Measurements from ENCODE around the gene PRPF4. TPM values are rescaled to one million over a fixed set of nuclear protein-coding genes. Genes with fewer than 3 reads are reported as not detected.

PRPF4 gene
- total and polyA plus RNA-seq, 2 donors (not counting 3 experiments of a cell fraction or from before 2014, with no cell fraction given) = 12.9 to 25.8 TPM

- Histone ChIP-seq H3K27ac (ENCODE audit: insufficient read depth, low read depth, low read length) (no peak overlapping the region), H4K20me1 (replicated peaks; ENCODE audit: control insufficient read depth, extremely low read depth, insufficient read depth, low read length) (no peaks in the 10 kb centered on the region), H3K9me3 (replicated peaks; ENCODE audit: control insufficient read depth, insufficient read depth, low read length) (no peaks in the 10 kb centered on the region), H3K79me2 (ENCODE audit: control insufficient read depth, insufficient read depth, low read length) (peaks cover 5% of the 10 kb centered on the region), H3K4me1 (ENCODE audit: control insufficient read depth, extremely low read depth, insufficient read depth, low read length) (peaks cover 5% of the 10 kb centered on the region), H2AFZ (ENCODE audit: low read depth, low read length) (no peak overlapping the region), H3K4me2 (ENCODE audit: insufficient read depth, low read length) (no peak overlapping the region), H3K9me1 (replicated peaks; ENCODE audit: control insufficient read depth, extremely low read depth, insufficient read depth, low read length) (no peaks in the 10 kb centered on the region), H3K27me3 (ENCODE audit: control insufficient read depth in 2 of 2, insufficient read depth in 2 of 2, low read length in 2 of 2) (no peaks in the 10 kb centered on the region), H3K36me3 (ENCODE audit: control insufficient read depth in 2 of 2, extremely low read depth in 1 of 2, insufficient read depth in 2 of 2, low read length in 2 of 2) (no peaks in the 10 kb centered on the region), H3K9ac (replicated peaks; ENCODE audit: extremely low read depth, insufficient read depth, low read length) (no peak overlapping the region), H3K4me3 (replicated peaks in 1 of 3; ENCODE audit: insufficient read depth in 1 of 3, low read depth in 1 of 3, low read length in 3 of 3) (no peak overlapping the region)
- TF ChIP-seq EZH2 (IDR thresholded peaks at IDR 0.05; ENCODE audit: borderline replicate concordance, low read depth, low read length, severe bottlenecking) (no peak), FOS (IDR thresholded peaks at IDR 0.05; ENCODE audit: borderline replicate concordance, insufficient read depth, low read length) (no peak), JUN (IDR thresholded peaks at IDR 0.05; ENCODE audit: borderline replicate concordance, insufficient read depth, insufficient read length, low read depth) (no peak), CTCF (IDR thresholded peaks at IDR 0.05; ENCODE audit: extremely low read depth in 1 of 2, insufficient read depth in 1 of 2, low read depth in 1 of 2, low read length in 2 of 2) (no peak), POLR2AphosphoS5 (IDR thresholded peaks at IDR 0.05; ENCODE audit: insufficient read depth, low read depth, low read length) (no peak), MYC (IDR thresholded peaks at IDR 0.05; ENCODE audit: low read depth, low read length) (no peak), POLR2A (IDR thresholded peaks at IDR 0.05; ENCODE audit: low read depth, low read length) (no peak), MAX (IDR thresholded peaks at IDR 0.05; ENCODE audit: insufficient read depth, insufficient read length) (no peak), GATA2 (IDR thresholded peaks at IDR 0.05; ENCODE audit: insufficient read depth, insufficient read length, low read depth, low read length) (no peak)
- ChIA-PET CTCF (interaction anchor here (1.2 kb wide), 1 partner anchor 16 kb away, joined by 3 read pairs; no protein-coding TSS in a partner anchor), POLR2A (no interaction called here)
- BruUV-seq (replicated peaks) = no TSS peak
- DNase-seq (ENCODE audit: low read depth, low spot score) = no peak
- dilution Hi-C loops (cut with MboI; ENCODE audit: extremely low pct_ligation_motif_present, low sequenced_read_pairs) (no loop called here), intact Hi-C loops (cut with micrococcal nuclease) (no loop called here)
- no peak for FAIRE-seq
Observed at GRCh38 chr9:113227436-113227835, 48.0 kb upstream of the PRPF4 start.

Measured in endothelial cell of umbilical vein (primary cell).